Fibroblast of upper back skin (primary cell): ENCODE results near the gene BLVRB.
A peak's percentile ranks its signal among the peaks of the same experiment; 100 is the strongest.

Experiments used
- DNase-seq: peaks from one replicate; pipeline ENCODE4 v3.0.0-alpha.2; 2013

BLVRB gene

DNA sequence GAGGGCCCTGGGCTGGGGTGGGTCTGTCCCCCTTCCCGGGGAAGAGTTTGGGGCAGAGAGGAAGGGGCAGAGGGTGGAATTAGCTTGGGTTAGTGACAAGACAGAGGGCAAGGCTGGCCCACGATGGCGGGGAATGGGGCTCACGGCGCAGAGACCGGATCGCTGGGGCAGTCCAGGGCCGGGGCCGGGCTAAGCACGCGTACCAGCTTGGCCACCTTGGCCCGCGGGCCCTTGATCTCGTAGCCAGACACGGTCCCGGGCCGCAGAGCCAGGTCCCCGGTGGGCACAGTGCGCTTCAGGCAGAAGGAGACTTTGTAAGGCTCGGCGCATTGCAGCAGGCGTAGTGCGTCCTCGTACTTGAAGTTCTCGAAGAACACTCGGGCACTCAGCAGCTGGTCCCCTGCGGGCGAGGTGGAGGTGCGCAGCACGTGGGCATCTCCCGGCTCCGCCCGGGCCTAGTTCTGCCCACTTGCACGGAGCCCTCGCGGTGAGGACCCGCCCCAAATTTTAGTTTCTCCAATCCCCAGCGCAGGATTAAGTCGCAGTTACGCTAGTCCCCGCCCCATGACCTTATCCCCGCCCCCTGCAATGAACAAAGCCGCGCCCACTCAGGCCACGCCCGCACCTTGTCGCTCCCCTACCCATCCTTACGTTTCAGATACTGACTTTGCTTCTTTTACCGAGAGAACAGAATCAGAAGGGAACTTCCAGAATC is 67.0 kb downstream of the BLVRB start:
- peak; percentile 27 for DNase-seq
